Sigmoid colon (tissue), 4 donors: ENCODE results near the gene PRKAG3.

Experiments
- EP300 ChIP-seq, 4 donors: sonication (generic); formaldehyde crosslinking; IDR thresholded peaks; one replicate each; pipeline ENCODE4 v1.6.1; 2017; ENCODE audit warnings: antibody characterized with exemption in 4 of 4
- POLR2A ChIP-seq, 2 donors: fragments of 450-650 bp; IDR thresholded peaks; one replicate each; pipeline ENCODE4 v1.6.1; 2016; ENCODE audit warnings: antibody characterized with exemption in 2 of 2, mild to moderate bottlenecking in 2 of 2, moderate library complexity in 2 of 2
- POLR2AphosphoS5 ChIP-seq, 4 donors: sonication (generic); formaldehyde crosslinking; IDR thresholded peaks; one replicate each; pipeline ENCODE4 v1.6.1; 2017; ENCODE audit warnings: antibody characterized with exemption in 4 of 4
- TF ChIP-seq, protein P1 (sequence below), 4 experiments: fragments of 450-650 bp in 3 of 4; fragments of 200-600 bp in 1 of 4; IDR thresholded peaks; one replicate each; pipeline ENCODE4 v1.5.1; 2016 to 2019; ENCODE audit warnings: antibody characterized with exemption in 4 of 4, mild to moderate bottlenecking in 3 of 4, moderate library complexity in 2 of 4

DNA sequence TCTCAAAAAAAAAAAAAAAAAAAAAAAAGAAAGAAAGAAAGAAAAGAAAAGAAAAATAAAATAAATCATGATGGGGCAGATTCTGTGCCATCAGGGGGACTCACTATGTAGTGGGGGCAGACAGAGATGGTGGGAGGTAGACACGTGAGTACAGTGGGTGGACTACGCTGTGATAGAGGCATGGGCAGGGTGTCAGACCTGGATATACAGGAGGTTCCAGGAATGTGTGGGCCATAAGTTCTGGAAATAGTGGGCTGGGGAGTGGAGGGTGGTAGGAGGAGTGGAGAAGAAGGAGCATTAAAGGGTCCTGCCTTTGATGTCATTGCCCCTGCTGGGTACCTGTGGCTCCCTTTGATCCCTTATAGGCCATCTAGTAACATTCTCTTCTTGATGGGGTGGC, 19.2 kb upstream of the PRKAG3 start:
- TF ChIP-seq, protein P1, sequence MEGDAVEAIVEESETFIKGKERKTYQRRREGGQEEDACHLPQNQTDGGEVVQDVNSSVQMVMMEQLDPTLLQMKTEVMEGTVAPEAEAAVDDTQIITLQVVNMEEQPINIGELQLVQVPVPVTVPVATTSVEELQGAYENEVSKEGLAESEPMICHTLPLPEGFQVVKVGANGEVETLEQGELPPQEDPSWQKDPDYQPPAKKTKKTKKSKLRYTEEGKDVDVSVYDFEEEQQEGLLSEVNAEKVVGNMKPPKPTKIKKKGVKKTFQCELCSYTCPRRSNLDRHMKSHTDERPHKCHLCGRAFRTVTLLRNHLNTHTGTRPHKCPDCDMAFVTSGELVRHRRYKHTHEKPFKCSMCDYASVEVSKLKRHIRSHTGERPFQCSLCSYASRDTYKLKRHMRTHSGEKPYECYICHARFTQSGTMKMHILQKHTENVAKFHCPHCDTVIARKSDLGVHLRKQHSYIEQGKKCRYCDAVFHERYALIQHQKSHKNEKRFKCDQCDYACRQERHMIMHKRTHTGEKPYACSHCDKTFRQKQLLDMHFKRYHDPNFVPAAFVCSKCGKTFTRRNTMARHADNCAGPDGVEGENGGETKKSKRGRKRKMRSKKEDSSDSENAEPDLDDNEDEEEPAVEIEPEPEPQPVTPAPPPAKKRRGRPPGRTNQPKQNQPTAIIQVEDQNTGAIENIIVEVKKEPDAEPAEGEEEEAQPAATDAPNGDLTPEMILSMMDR (IDR thresholded peaks at IDR 0.05): no peak
- TF ChIP-seq EP300 (IDR thresholded peaks at IDR 0.05) (no peak), POLR2A (IDR thresholded peaks at IDR 0.05) (no peak), POLR2AphosphoS5 (IDR thresholded peaks at IDR 0.05) (no peak)
